ENCODE measurements around the gene WDR64. TPM values are rescaled to one million over a fixed set of nuclear protein-coding genes. Genes with fewer than 3 reads are reported as not detected.

WDR64 gene
- total and polyA plus RNA-seq, 11 donors, result not detected

DNA sequence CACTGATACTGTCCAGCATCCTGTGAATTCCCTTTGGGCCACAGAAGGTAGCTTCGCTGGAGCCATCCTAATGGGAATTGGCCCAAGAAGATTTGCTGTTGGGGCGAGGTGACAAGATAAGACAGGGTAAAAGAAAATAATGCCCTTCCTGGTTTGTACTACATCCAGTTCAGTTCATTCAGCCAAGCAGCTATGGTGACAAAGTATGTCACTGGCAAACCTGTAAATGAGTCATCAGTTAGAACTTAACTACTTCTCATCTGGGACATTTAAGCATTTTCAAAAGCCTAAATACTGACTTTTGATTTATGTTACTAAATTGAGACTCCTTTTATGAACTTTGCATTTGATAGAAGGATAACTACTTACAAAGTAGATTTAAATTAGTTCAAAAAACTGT lies 54.2 kb downstream of the WDR64 start:
- H3K4me3 ChIP-seq, result no peak overlapping the region
- no peaks in the 10 kb centered on the region for H3K27me3 ChIP-seq
- DNase-seq (no peak), ATAC-seq (no peak)
- WGBS, 4 donors, result 43 to 51% (median 47%) methylated on average over 2 of the region's 2 CpGs
- no peaks in the 10 kb centered on the region for H3K9me3 ChIP-seq
- no peaks in the 10 kb centered on the region for H3K36me3 ChIP-seq
- TF ChIP-seq POLR2A (IDR thresholded peaks at IDR 0.05), result no peak
- TF ChIP-seq, protein P1, sequence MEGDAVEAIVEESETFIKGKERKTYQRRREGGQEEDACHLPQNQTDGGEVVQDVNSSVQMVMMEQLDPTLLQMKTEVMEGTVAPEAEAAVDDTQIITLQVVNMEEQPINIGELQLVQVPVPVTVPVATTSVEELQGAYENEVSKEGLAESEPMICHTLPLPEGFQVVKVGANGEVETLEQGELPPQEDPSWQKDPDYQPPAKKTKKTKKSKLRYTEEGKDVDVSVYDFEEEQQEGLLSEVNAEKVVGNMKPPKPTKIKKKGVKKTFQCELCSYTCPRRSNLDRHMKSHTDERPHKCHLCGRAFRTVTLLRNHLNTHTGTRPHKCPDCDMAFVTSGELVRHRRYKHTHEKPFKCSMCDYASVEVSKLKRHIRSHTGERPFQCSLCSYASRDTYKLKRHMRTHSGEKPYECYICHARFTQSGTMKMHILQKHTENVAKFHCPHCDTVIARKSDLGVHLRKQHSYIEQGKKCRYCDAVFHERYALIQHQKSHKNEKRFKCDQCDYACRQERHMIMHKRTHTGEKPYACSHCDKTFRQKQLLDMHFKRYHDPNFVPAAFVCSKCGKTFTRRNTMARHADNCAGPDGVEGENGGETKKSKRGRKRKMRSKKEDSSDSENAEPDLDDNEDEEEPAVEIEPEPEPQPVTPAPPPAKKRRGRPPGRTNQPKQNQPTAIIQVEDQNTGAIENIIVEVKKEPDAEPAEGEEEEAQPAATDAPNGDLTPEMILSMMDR (IDR thresholded peaks at IDR 0.05), result no peak
- no peaks in the 10 kb centered on the region for H3K4me1 ChIP-seq
- H3K27ac ChIP-seq, result no peak overlapping the region
- intact Hi-C loops (cut with DNase I), result no loop called here

GRCh38 chr1:241706967-241707366 lies 54.9 kb downstream of the WDR64 start:
- ATAC-seq, result no peak
- H3K9me3 ChIP-seq, result no peaks in the 10 kb centered on the region
- no peaks in the 10 kb centered on the region for H3K4me1 ChIP-seq
- intact Hi-C loops (cut with DNase I), result no loop called here
- no peak for DNase-seq
- TF ChIP-seq, protein P1 (IDR thresholded peaks at IDR 0.05), result no peak
- no peak for TF ChIP-seq POLR2A (IDR thresholded peaks at IDR 0.05)
- WGBS, 4 donors, result 71 to 83% (median 74%) methylated on average over 2 of the region's 2 CpGs
- H3K4me3 ChIP-seq, result no peak overlapping the region
- no peaks in the 10 kb centered on the region for H3K36me3 ChIP-seq
- no peak overlapping the region for H3K27ac ChIP-seq
- H3K27me3 ChIP-seq, result no peaks in the 10 kb centered on the region

- intact Hi-C loops (cut with DNase I), result no loop called here
- TF ChIP-seq, protein P1 (IDR thresholded peaks at IDR 0.05), result no peak
- no peak for TF ChIP-seq POLR2A (IDR thresholded peaks at IDR 0.05)
- Histone ChIP-seq H3K36me3 (no peaks in the 10 kb centered on the region), H3K4me3 (no peak overlapping the region), H3K27me3 (no peaks in the 10 kb centered on the region), H3K27ac (no peak overlapping the region), H3K9me3 (no peaks in the 10 kb centered on the region), H3K4me1 (no peaks in the 10 kb centered on the region)
- DNase-seq, result no peak
- ATAC-seq, result no peak
- WGBS, 4 donors, result 41 to 90% (median 74%) methylated on average over 2 of the region's 2 CpGs
Measured at GRCh38 chr1:241707442-241707841, 55.4 kb downstream of the WDR64 start.

- intact Hi-C loops (cut with DNase I), result no loop called here
- H3K9me3 ChIP-seq, result no peaks in the 10 kb centered on the region
- TF ChIP-seq, protein P1 (IDR thresholded peaks at IDR 0.05), result no peak
- TF ChIP-seq POLR2A (IDR thresholded peaks at IDR 0.05), result no peak
- H3K4me3 ChIP-seq, result no peak overlapping the region
- ATAC-seq (no peak), DNase-seq (no peak)
- WGBS, 4 donors, result 85 to 98% (median 90%) methylated on average over 6 of the region's 6 CpGs
- H3K27ac ChIP-seq, result no peak overlapping the region
- H3K27me3 ChIP-seq, result no peaks in the 10 kb centered on the region
- no peaks in the 10 kb centered on the region for H3K4me1 ChIP-seq
- no peaks in the 10 kb centered on the region for H3K36me3 ChIP-seq
Measured at GRCh38 chr1:241711326-241711725, 59.2 kb downstream of the WDR64 start.

Data from heart left ventricle (tissue), 16 donors.